ENCODE measurements around the gene ARMH3. TPM values are rescaled to one million over a fixed set of nuclear protein-coding genes. Genes with fewer than 3 reads are reported as not detected.
A peak's percentile ranks its signal among the peaks of the same experiment; 100 is the strongest.

The ARMH3 gene
- total and polyA plus RNA-seq, 4 donors = 14.7 to 23.7 (median 20.6) TPM

- Histone ChIP-seq H3K36me3 (ENCODE audit: control insufficient read depth in 4 of 4, insufficient read depth in 4 of 4, low read length in 4 of 4) (peaks cover 8 to 19% (median 12%) of the 10 kb centered on the region in 4 donors), H3K27me3 (ENCODE audit: control insufficient read depth in 3 of 3, insufficient read depth in 3 of 3, low read length in 2 of 3) (no peaks in the 10 kb centered on the region), H3K27ac (ENCODE audit: low read depth in 1 of 2, low read length in 1 of 2) (peak overlapping the region in 1 of 2 donors; percentile 87), H3K9ac (ENCODE audit: insufficient read depth in 1 of 2, low read length in 2 of 2) (no peak overlapping the region), H3K4me3 (no peak overlapping the region), H3K9me3 (ENCODE audit: control insufficient read depth in 4 of 4, insufficient read depth in 3 of 4, low read length in 3 of 4) (no peaks in the 10 kb centered on the region), H3K4me1 (ENCODE audit: control insufficient read depth in 5 of 5, insufficient read depth in 5 of 5, low read length in 5 of 5) (peaks cover 0 to 25% (median 0%) of the 10 kb centered on the region in 5 donors)
- 72 to 73% methylated on average over 6 of the region's 6 CpGs for WGBS, 2 donors
- DNase-seq (no peak), ATAC-seq (ENCODE audit: insufficient read depth, low FRiP score) (no peak)
- no peak for TF ChIP-seq CTCF (IDR thresholded peaks at IDR 0.05; ENCODE audit: control extremely low read depth, extremely low read depth)
These were observed 81.6 kb downstream of the ARMH3 start for GRCh38 chr10:101974091-101974971.

- ATAC-seq (ENCODE audit: insufficient read depth, low FRiP score) = no peak
- DNase-seq = no peak
- Histone ChIP-seq H3K4me1 (ENCODE audit: control insufficient read depth in 5 of 5, insufficient read depth in 5 of 5, low read length in 5 of 5) (peaks cover 0 to 31% (median 0%) of the 10 kb centered on the region in 5 donors), H3K4me3 (no peak overlapping the region), H3K36me3 (ENCODE audit: control insufficient read depth in 4 of 4, insufficient read depth in 4 of 4, low read length in 4 of 4) (peaks cover 8 to 19% (median 12%) of the 10 kb centered on the region in 4 donors), H3K27me3 (ENCODE audit: control insufficient read depth in 3 of 3, insufficient read depth in 3 of 3, low read length in 2 of 3) (no peaks in the 10 kb centered on the region), H3K27ac (ENCODE audit: low read depth in 1 of 2, low read length in 1 of 2) (no peak overlapping the region), H3K9ac (ENCODE audit: insufficient read depth in 1 of 2, low read length in 2 of 2) (no peak overlapping the region), H3K9me3 (ENCODE audit: control insufficient read depth in 4 of 4, insufficient read depth in 3 of 4, low read length in 3 of 4) (no peaks in the 10 kb centered on the region)
- no peak for TF ChIP-seq CTCF (IDR thresholded peaks at IDR 0.05; ENCODE audit: control extremely low read depth, extremely low read depth)
- WGBS, 2 donors = 86 to 89% methylated on average over 9 of the region's 9 CpGs
These were observed 83.2 kb downstream of the ARMH3 start for GRCh38 chr10:101972761-101973160.

DNA sequence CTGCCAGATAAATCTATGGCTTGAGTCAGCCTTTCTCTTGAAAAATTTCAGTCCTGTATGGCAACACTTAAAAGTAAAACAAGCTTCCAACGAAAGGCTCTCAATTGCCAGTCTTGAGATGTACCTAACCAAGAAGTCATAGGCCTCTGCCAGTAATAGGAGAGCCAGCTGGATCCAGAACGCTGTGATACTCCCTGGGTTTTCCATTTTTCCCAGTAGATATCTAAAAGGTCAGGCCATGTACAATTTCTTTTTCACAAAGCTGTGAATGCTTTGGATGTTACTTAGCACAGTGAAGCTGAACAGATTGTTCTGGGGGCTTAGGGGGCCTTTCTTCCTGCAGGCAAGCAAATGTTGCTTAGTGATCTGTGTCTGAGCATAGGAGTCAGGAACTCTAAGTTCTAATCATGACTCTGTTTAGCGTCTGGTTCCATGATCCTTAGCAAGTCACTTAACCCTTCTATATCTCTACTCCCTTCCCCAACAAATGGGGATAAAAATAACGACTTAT lies 86.5 kb downstream of the ARMH3 start:
- Histone ChIP-seq H3K4me1 (ENCODE audit: control insufficient read depth in 5 of 5, insufficient read depth in 5 of 5, low read length in 5 of 5) (peaks cover 0 to 35% (median 1%) of the 10 kb centered on the region in 5 donors), H3K36me3 (ENCODE audit: control insufficient read depth in 4 of 4, insufficient read depth in 4 of 4, low read length in 4 of 4) (peaks cover 3 to 19% (median 15%) of the 10 kb centered on the region in 4 donors), H3K4me3 (no peak overlapping the region), H3K27ac (ENCODE audit: low read depth in 1 of 2, low read length in 1 of 2) (peak overlapping the region in 1 of 2 donors; percentile 41), H3K27me3 (ENCODE audit: control insufficient read depth in 3 of 3, insufficient read depth in 3 of 3, low read length in 2 of 3) (no peaks in the 10 kb centered on the region), H3K9ac (ENCODE audit: insufficient read depth in 1 of 2, low read length in 2 of 2) (no peak overlapping the region), H3K9me3 (ENCODE audit: control insufficient read depth in 4 of 4, insufficient read depth in 3 of 4, low read length in 3 of 4) (no peaks in the 10 kb centered on the region)
- WGBS, 2 donors = 51 to 60% methylated on average over 4 of the region's 4 CpGs
- DNase-seq (no peak), ATAC-seq (ENCODE audit: insufficient read depth, low FRiP score) (no peak)
- TF ChIP-seq CTCF (IDR thresholded peaks at IDR 0.05; ENCODE audit: control extremely low read depth, extremely low read depth) = no peak

Data from lung (tissue), 12 donors.